GM13977 (cell line): ENCODE results near the gene HEPHL1.

Experiments
- DNase-seq: peaks from one replicate; pipeline ENCODE4 v3.0.0; 2012; ENCODE audit warnings: low spot score
- CTCF ChIP-seq: IDR thresholded peaks from 2 replicates; pipeline ENCODE4 v1.5.1; 2012; ENCODE audit warnings: mild to moderate bottlenecking, control low read depth; ENCODE audit not compliant: insufficient read depth; ENCODE audit errors: extremely low read depth, missing control alignments
- in situ Hi-C: fragments of 300-500 bp; cut with MboI; formaldehyde crosslinking; loops from one replicate; pipeline ENCODE4 v1.12.0; 2022; ENCODE audit warnings: low sequenced_read_pairs, low pct_unique_long_range_greater_than_20kb, mixed read lengths, inconsistent platforms; ENCODE audit not compliant: unreplicated experiment

HEPHL1 gene

GRCh38 chr11:94140154-94140655 lies 119.1 kb downstream of the HEPHL1 start:
- TF ChIP-seq CTCF, result no peak
- no peak for DNase-seq
- in situ Hi-C loops, result no loop called here

GRCh38 chr11:94141511-94142307 lies 120.6 kb downstream of the HEPHL1 start:
- no peak for DNase-seq
- no peak for TF ChIP-seq CTCF
- in situ Hi-C loops, result no loop called here

GRCh38 chr11:94142308-94143281 lies 121.4 kb downstream of the HEPHL1 start:
- TF ChIP-seq CTCF, result no peak
- in situ Hi-C loops, result no loop called here
- no peak for DNase-seq

GRCh38 chr11:94144216-94144615 lies 123.1 kb downstream of the HEPHL1 start:
- in situ Hi-C loops, result no loop called here
- DNase-seq, result no peak
- no peak for TF ChIP-seq CTCF

- in situ Hi-C loops, result no loop called here
- no peak for DNase-seq
- TF ChIP-seq CTCF, result no peak
Observed at GRCh38 chr11:94144664-94145063, 123.5 kb downstream of the HEPHL1 start.

GRCh38 chr11:94145431-94145830 lies 124.3 kb downstream of the HEPHL1 start:
- no peak for TF ChIP-seq CTCF
- DNase-seq, result no peak
- in situ Hi-C loops, result no loop called here
